Panc1 (cell line): ENCODE data around the gene OR1J2.

Experiments used
- TF ChIP-seq, protein P1 (sequence below), 2 experiments: IDR thresholded peaks; 2 replicates each; pipeline ENCODE4 v1.6.1; 2011 to 2012; ENCODE audit warnings: low read depth in 2 of 2, control low read depth in 1 of 2, low read length in 1 of 2, mild to moderate bottlenecking in 1 of 2, moderate library complexity in 1 of 2; ENCODE audit not compliant: insufficient read depth in 1 of 2
- TF ChIP-seq, protein P2 (sequence below): fragments of 450-650 bp; IDR thresholded peaks from 2 replicates; pipeline ENCODE4 v1.5.1; 2017; ENCODE audit warnings: mild to moderate bottlenecking

DNA sequence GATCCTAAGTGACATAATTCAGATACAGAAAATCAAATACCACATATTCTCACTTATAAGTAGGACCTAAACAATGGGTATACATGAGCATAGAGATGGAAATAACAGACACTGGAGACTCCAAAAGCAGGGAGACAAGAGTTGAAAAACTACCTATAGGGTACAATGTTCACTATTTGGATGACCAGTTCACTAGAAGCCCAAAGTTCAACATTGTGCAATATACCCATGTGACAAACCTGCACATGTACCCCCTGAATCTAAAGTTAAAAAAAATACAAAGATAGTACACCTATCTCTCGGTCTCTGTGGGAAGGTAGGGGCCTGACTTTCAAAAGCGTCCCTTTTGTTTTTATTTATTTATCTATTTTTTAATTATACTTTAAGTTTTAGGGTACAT lies 28.2 kb downstream of the OR1J2 start:
- TF ChIP-seq, protein P1, sequence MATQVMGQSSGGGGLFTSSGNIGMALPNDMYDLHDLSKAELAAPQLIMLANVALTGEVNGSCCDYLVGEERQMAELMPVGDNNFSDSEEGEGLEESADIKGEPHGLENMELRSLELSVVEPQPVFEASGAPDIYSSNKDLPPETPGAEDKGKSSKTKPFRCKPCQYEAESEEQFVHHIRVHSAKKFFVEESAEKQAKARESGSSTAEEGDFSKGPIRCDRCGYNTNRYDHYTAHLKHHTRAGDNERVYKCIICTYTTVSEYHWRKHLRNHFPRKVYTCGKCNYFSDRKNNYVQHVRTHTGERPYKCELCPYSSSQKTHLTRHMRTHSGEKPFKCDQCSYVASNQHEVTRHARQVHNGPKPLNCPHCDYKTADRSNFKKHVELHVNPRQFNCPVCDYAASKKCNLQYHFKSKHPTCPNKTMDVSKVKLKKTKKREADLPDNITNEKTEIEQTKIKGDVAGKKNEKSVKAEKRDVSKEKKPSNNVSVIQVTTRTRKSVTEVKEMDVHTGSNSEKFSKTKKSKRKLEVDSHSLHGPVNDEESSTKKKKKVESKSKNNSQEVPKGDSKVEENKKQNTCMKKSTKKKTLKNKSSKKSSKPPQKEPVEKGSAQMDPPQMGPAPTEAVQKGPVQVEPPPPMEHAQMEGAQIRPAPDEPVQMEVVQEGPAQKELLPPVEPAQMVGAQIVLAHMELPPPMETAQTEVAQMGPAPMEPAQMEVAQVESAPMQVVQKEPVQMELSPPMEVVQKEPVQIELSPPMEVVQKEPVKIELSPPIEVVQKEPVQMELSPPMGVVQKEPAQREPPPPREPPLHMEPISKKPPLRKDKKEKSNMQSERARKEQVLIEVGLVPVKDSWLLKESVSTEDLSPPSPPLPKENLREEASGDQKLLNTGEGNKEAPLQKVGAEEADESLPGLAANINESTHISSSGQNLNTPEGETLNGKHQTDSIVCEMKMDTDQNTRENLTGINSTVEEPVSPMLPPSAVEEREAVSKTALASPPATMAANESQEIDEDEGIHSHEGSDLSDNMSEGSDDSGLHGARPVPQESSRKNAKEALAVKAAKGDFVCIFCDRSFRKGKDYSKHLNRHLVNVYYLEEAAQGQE (IDR thresholded peaks at IDR 0.05; ENCODE audit: insufficient read depth in 1 of 2, low read depth in 2 of 2, low read length in 1 of 2), result no peak
- TF ChIP-seq, protein P2, sequence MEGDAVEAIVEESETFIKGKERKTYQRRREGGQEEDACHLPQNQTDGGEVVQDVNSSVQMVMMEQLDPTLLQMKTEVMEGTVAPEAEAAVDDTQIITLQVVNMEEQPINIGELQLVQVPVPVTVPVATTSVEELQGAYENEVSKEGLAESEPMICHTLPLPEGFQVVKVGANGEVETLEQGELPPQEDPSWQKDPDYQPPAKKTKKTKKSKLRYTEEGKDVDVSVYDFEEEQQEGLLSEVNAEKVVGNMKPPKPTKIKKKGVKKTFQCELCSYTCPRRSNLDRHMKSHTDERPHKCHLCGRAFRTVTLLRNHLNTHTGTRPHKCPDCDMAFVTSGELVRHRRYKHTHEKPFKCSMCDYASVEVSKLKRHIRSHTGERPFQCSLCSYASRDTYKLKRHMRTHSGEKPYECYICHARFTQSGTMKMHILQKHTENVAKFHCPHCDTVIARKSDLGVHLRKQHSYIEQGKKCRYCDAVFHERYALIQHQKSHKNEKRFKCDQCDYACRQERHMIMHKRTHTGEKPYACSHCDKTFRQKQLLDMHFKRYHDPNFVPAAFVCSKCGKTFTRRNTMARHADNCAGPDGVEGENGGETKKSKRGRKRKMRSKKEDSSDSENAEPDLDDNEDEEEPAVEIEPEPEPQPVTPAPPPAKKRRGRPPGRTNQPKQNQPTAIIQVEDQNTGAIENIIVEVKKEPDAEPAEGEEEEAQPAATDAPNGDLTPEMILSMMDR, result no peak
